ENCODE data around the gene TSPAN31. TPM values are rescaled to one million over a fixed set of nuclear protein-coding genes. Genes with fewer than 3 reads are reported as not detected.
"Not testable (repeated sequence)": the region's sequence is repeated elsewhere in the genome, so short reads cannot be mapped to it uniquely, and the experiment has no call there.

Gene TSPAN31
- total and polyA plus RNA-seq, 8 donors: 12.2 to 29.8 (median 14.5) TPM

DNA sequence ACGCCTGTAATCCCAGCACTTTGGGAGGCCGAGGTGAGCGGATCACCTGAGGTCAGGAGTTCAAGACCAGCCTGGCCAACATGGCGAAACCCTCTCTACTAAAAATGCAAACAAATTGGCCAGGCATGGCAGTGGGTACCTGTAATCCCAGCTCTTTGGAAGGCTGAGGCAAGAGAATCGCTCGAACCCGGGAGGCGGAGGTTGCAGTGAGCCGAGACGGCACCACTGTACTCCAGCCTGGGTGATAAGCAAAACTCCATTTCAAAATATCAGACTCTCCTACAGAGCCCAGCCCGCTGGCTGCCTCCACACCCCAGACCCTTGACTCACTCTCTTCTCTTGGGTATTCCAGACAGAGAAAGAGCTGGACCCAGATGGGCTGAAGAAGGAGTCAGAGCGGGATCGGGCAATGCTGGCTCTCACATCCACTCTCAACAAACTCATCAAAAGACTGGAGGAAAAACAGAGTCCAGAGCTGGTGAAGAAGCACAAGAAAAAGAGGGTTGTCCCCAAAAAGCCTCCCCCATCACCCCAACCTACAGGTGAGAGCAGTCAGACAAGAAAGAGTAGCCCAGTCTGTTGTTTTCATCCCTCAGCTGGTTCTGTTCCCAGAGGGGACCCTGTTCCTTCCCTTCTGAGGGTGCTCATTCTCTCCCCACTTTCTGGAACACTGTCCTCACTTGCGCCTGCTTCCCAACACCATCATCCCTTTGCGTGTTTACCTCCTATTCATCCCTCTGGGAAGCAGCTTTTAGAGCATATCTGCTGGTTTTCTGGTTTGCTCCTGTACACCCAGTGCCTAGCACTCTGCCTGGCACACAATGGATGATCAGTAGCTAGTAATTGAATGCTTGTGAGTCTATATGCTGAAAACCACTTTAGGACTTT is 26.0 kb upstream of the TSPAN31 start:
- no peaks in the 10 kb centered on the region for H3K27me3 ChIP-seq
- no peak for FAIRE-seq
- ATAC-seq: no peak
- WGBS, 2 donors: 97 to 98% methylated on average over 15 of the region's 15 CpGs
- no peaks in the 10 kb centered on the region for H3K9me3 ChIP-seq
- H3K4me1 ChIP-seq: no peaks in the 10 kb centered on the region
- no peak for DNase-seq
- H3K4me3 ChIP-seq: no peak overlapping the region
- peaks cover 14 to 47% (median 28%) of the 10 kb centered on the region in 3 donors for H3K36me3 ChIP-seq
- no peak overlapping the region for H3K27ac ChIP-seq
- intact Hi-C loops (cut with DNase I): no loop called here
- TF ChIP-seq, protein P1, sequence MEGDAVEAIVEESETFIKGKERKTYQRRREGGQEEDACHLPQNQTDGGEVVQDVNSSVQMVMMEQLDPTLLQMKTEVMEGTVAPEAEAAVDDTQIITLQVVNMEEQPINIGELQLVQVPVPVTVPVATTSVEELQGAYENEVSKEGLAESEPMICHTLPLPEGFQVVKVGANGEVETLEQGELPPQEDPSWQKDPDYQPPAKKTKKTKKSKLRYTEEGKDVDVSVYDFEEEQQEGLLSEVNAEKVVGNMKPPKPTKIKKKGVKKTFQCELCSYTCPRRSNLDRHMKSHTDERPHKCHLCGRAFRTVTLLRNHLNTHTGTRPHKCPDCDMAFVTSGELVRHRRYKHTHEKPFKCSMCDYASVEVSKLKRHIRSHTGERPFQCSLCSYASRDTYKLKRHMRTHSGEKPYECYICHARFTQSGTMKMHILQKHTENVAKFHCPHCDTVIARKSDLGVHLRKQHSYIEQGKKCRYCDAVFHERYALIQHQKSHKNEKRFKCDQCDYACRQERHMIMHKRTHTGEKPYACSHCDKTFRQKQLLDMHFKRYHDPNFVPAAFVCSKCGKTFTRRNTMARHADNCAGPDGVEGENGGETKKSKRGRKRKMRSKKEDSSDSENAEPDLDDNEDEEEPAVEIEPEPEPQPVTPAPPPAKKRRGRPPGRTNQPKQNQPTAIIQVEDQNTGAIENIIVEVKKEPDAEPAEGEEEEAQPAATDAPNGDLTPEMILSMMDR (IDR thresholded peaks at IDR 0.05): no peak

DNA sequence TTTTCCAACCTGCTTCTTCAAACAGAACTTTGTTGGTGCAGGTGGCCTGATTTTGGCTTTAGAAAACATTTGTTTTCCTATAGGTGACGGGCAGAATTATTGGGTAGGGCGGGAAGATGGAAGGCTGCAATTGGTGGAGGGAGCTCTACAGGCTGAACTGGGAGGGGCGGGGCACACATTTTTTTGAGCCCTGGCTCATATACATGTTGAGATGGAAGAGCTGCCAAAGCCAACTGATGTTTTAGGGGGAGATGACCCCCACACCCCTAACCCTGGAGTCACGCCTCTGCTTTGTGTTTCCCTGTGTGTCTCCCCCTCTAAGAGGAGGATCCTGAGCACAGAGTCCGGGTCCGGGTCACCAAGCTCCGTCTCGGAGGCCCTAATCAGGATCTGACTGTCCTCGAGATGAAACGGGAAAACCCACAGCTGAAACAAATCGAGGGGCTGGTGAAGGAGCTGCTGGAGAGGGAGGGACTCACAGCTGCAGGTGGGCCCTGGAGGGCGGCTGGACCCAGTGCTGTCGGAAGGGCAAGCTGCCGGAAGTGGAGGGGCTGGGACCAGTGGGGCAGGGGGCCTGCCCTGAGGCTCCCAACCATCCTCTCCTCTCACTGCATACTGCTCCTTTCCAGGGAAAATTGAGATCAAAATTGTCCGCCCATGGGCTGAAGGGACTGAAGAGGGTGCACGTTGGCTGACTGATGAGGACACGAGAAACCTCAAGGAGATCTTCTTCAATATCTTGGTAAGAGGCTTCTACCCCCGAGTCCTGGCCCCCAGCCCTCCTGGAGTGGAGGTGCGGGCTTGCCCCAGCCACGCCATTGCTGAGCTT is 24.8 kb upstream of the TSPAN31 start:
- ATAC-seq (no peak), DNase-seq (no peak), FAIRE-seq (no peak)
- Histone ChIP-seq H3K4me1 (no peaks in the 10 kb centered on the region), H3K4me3 (no peak overlapping the region), H3K27me3 (no peaks in the 10 kb centered on the region), H3K36me3 (peaks cover 14 to 47% (median 28%) of the 10 kb centered on the region in 3 donors), H3K9me3 (no peaks in the 10 kb centered on the region), H3K27ac (no peak overlapping the region)
- TF ChIP-seq, protein P1 (IDR thresholded peaks at IDR 0.05): no peak
- intact Hi-C loops (cut with DNase I): no loop called here
- WGBS, 2 donors: 89 to 91% methylated on average over 20 of the region's 20 CpGs

DNA sequence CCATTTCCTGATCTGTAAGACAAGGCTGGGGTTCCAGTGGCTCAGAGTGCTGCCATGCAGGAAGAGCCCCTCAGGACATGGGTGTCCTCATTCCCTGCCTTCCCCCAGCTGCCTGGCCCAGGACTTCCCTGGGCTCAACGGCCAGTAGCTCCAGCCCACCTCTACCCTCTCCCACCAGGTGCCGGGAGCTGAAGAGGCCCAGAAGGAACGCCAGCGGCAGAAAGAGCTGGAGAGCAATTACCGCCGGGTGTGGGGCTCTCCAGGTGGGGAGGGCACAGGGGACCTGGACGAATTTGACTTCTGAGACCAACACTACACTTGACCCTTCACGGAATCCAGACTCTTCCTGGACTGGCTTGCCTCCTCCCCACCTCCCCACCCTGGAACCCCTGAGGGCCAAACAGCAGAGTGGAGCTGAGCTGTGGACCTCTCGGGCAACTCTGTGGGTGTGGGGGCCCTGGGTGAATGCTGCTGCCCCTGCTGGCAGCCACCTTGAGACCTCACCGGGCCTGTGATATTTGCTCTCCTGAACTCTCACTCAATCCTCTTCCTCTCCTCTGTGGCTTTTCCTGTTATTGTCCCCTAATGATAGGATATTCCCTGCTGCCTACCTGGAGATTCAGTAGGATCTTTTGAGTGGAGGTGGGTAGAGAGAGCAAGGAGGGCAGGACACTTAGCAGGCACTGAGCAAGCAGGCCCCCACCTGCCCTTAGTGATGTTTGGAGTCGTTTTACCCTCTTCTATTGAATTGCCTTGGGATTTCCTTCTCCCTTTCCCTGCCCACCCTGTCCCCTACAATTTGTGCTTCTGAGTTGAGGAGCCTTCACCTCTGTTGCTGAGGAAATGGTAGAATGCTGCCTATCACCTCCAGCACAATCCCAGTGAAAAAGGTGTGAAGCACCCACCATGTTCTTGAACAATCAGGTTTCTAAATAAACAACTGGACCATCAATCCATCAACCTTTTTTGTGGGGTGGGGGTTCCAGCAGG is 23.9 kb upstream of the TSPAN31 start:
- Histone ChIP-seq H3K4me1 (no peaks in the 10 kb centered on the region), H3K27ac (no peak overlapping the region), H3K27me3 (no peaks in the 10 kb centered on the region), H3K36me3 (peaks cover 14 to 46% (median 28%) of the 10 kb centered on the region in 3 donors), H3K9me3 (no peaks in the 10 kb centered on the region), H3K4me3 (no peak overlapping the region)
- FAIRE-seq: no peak
- ATAC-seq: no peak
- no peak for DNase-seq
- TF ChIP-seq, protein P1 (IDR thresholded peaks at IDR 0.05): no peak
- intact Hi-C loops (cut with DNase I): no loop called here
- 81 to 87% methylated on average over 11 of the region's 11 CpGs for WGBS, 2 donors

DNA sequence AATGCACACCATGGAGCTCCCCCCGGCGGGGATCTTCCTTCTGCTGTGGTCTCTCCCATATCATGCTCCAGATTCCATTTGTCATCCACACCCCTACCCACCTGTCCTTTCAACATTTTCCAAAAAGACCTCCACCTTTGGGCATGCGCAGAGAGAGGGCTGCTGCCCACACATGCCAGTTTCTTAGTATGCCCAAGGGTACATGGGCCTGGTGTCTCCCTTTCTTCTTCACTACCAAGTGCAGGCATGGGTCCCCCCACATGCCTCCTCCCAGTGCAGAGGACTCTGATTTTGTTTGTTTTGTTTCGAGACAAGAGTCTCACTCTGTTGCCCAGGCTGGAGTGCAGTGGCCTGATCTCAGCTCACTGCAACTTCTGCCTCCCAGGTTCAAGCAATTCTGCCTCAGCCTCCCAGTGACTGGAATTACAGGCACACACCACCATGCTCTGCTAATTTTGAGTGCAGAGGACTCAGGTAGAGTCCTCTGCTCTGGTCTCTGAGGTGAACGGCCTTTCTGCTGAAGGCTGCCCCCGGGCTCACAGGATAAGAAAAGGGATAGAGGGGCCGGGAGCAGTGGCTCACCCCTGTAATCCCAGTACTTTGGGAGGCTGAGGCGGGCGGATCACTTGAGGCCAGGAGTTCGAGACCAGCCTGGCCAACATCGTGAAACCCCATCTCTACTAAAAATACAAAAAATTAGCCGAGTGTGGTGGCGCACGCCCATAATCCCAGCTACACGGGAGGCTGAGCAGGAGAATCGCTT is 22.8 kb upstream of the TSPAN31 start:
- H3K4me1 ChIP-seq; DNase-seq; H3K27ac ChIP-seq; H3K27me3 ChIP-seq; H3K4me3 ChIP-seq; FAIRE-seq; intact Hi-C loops (cut with DNase I); H3K9me3 ChIP-seq; ATAC-seq: not testable (repeated sequence)
- 92 to 97% methylated on average over 16 of the region's 16 CpGs for WGBS, 2 donors
- H3K36me3 ChIP-seq: peaks cover 10 to 35% (median 26%) of the 10 kb centered on the region in 3 donors

Measured in pancreas (tissue), 10 donors.